AG04450 (cell line): ENCODE results near the gene TBC1D2. TPM values are rescaled to one million over a fixed set of nuclear protein-coding genes. Genes with fewer than 3 reads are reported as not detected.

ENCODE experiments used
- CTCF ChIA-PET: fragments of 300-600, 350-600 bp; formaldehyde crosslinking; extraction: SDS; loops from one replicate; lab custom pipeline; 2022; ENCODE audit warnings: antibody characterized with exemption, inconsistent platforms; lab: Charles Lee
- POLR2A ChIA-PET: fragments of 350-600 bp; formaldehyde crosslinking; extraction: SDS; loops from one replicate; lab custom pipeline; 2021; ENCODE audit warnings: antibody characterized with exemption, inconsistent platforms; lab: Yijun Ruan, JAX
- DNase-seq: peaks from one replicate; pipeline ENCODE4 v3.0.0-alpha.2; 2011; ENCODE audit warnings: low read depth, low spot score
- H3K27ac ChIP-seq: one replicate; pipeline ENCODE4 v1.5.1; 2012; ENCODE audit warnings: low read depth, low read length, control low read depth
- H3K27me3 ChIP-seq: one replicate; pipeline ENCODE4 v1.6.0; 2012; ENCODE audit warnings: low read length; ENCODE audit not compliant: control insufficient read depth, insufficient read depth
- H3K4me3 ChIP-seq: 2 replicates; pipeline ENCODE4 v1.5.1; 2011; ENCODE audit warnings: mild to moderate bottlenecking, low read depth, low read length, control low read depth
- H3K9me3 ChIP-seq: 2 replicates; pipeline ENCODE4 v1.5.1; 2012; ENCODE audit warnings: low read length; ENCODE audit not compliant: control insufficient read depth, insufficient read depth
- polyA plus RNA-seq: library from polyadenylated mRNA; depleted of rRNA; stranded (reverse); fragments of >200 nt; gene quantifications from 2 replicates; pipeline ENCODE4 v1.2.3, GENCODE V29; 2011
- TF ChIP-seq, protein P1 (sequence below): IDR thresholded peaks from 2 replicates; pipeline ENCODE4 v1.5.1; 2011; ENCODE audit warnings: low read depth, low read length, control low read depth, inconsistent platforms

Gene TBC1D2
- polyA plus RNA-seq, 1 experiment: 17.2 TPM

GRCh38 chr9:98290411-98290810, 35.0 kb upstream of the TBC1D2 start:
- Histone ChIP-seq H3K27me3 (peaks cover 21% of the 10 kb centered on the region), H3K4me3 (no peak overlapping the region), H3K9me3 (no peaks in the 10 kb centered on the region), H3K27ac (no peak overlapping the region)
- POLR2A ChIA-PET: no interaction called here
- CTCF ChIA-PET: interaction anchor here (1.1 kb wide), 1 partner anchor 485 kb away, joined by 3 read pairs; no protein-coding TSS in a partner anchor
- TF ChIP-seq, protein P1, sequence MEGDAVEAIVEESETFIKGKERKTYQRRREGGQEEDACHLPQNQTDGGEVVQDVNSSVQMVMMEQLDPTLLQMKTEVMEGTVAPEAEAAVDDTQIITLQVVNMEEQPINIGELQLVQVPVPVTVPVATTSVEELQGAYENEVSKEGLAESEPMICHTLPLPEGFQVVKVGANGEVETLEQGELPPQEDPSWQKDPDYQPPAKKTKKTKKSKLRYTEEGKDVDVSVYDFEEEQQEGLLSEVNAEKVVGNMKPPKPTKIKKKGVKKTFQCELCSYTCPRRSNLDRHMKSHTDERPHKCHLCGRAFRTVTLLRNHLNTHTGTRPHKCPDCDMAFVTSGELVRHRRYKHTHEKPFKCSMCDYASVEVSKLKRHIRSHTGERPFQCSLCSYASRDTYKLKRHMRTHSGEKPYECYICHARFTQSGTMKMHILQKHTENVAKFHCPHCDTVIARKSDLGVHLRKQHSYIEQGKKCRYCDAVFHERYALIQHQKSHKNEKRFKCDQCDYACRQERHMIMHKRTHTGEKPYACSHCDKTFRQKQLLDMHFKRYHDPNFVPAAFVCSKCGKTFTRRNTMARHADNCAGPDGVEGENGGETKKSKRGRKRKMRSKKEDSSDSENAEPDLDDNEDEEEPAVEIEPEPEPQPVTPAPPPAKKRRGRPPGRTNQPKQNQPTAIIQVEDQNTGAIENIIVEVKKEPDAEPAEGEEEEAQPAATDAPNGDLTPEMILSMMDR: no peak
- no peak for DNase-seq

DNA sequence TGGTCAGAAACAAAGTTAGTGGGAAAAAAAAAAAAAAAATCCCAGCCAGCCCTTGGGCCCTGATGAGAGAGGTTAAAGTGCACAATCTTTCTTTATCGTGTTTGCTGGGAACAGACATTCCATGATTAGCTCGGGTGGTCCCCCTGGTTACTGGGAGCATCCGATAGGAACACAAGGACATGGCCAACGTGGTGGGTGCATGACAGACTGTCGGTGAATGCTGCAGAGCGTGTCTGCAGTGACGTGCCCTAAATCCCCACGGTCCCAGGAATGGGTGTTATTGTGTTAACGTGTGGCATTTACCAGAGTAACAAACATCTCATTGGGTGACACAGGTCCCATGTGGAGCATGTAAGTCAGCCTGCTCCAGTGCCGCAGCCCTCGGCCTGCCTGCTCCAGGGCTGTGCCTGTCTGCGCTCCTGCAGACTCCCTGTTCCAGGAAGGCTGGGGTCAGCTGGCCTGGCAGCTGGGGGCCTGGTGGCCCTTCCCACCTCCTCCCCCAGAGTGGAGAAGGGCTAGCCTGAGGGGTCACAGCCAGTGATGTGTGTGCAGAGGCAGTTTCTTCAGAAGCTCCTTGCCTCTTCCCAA, 34.3 kb upstream of the TBC1D2 start:
- ChIA-PET CTCF (interaction anchor here (0.7 to 1.1 kb wide), 2 partner anchors 317 to 486 kb away, joined by 3 to 5 read pairs; no protein-coding TSS in a partner anchor), POLR2A (no interaction called here)
- Histone ChIP-seq H3K4me3 (no peak overlapping the region), H3K9me3 (no peaks in the 10 kb centered on the region), H3K27ac (no peak overlapping the region), H3K27me3 (peaks cover 28% of the 10 kb centered on the region)
- no peak for DNase-seq
- TF ChIP-seq, protein P1: no peak

GRCh38 chr9:98288881-98289280, 33.4 kb upstream of the TBC1D2 start:
- peaks cover 32% of the 10 kb centered on the region for H3K27me3 ChIP-seq
- no peak for DNase-seq
- TF ChIP-seq, protein P1: no peak
- H3K4me3 ChIP-seq: no peak overlapping the region
- H3K27ac ChIP-seq: no peak overlapping the region
- ChIA-PET POLR2A (no interaction called here), CTCF (interaction anchor here (0.7 kb wide), 1 partner anchor 316 kb away, joined by 5 read pairs; no protein-coding TSS in a partner anchor)
- H3K9me3 ChIP-seq: no peaks in the 10 kb centered on the region

DNA sequence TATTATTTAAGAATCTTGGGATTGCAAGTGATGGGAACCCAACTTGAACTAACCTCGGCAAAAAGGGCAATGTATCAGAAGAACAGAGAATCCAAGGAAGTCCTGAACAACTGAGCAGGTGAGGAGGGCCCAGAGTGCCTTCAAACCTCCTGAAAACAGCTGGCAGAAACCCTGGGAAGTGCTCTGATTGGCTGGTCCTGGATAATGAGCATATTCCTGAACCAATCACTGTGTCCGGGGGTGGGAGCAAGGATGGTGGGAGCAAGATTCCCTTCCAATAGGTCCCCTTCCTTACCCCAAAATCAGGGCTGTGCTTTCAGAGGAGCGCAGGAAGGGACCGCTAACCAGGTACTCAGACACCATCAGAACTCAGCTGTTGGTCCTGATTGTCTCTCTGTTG, 31.9 kb upstream of the TBC1D2 start:
- TF ChIP-seq, protein P1: no peak
- Histone ChIP-seq H3K27ac (no peak overlapping the region), H3K27me3 (peaks cover 28% of the 10 kb centered on the region), H3K4me3 (no peak overlapping the region), H3K9me3 (no peaks in the 10 kb centered on the region)
- DNase-seq: no peak
- ChIA-PET POLR2A (no interaction called here), CTCF (no interaction called here)

- Histone ChIP-seq H3K4me3 (no peak overlapping the region), H3K27me3 (peaks cover 30% of the 10 kb centered on the region), H3K27ac (no peak overlapping the region), H3K9me3 (no peaks in the 10 kb centered on the region)
- DNase-seq: no peak
- TF ChIP-seq, protein P1: no peak
- POLR2A ChIA-PET: no interaction called here
- CTCF ChIA-PET: interaction anchor here (1.6 kb wide), 1 partner anchor 490 kb away, joined by 4 read pairs; no protein-coding TSS in a partner anchor
Measured at GRCh38 chr9:98285446-98285845, 30.0 kb upstream of the TBC1D2 start.
